HEK293T (cell line): ENCODE measurements around the gene MYL5.

Experiments
- FOXK2 ChIP-seq: fragments of 450-650 bp; IDR thresholded peaks from 2 replicates; pipeline ENCODE4 v1.6.1; 2016; ENCODE audit warnings: mild to moderate bottlenecking
- SUZ12 ChIP-seq: fragments of 450-650 bp; IDR thresholded peaks from 2 replicates; pipeline ENCODE4 v1.6.1; 2016; ENCODE audit warnings: mild to moderate bottlenecking

DNA sequence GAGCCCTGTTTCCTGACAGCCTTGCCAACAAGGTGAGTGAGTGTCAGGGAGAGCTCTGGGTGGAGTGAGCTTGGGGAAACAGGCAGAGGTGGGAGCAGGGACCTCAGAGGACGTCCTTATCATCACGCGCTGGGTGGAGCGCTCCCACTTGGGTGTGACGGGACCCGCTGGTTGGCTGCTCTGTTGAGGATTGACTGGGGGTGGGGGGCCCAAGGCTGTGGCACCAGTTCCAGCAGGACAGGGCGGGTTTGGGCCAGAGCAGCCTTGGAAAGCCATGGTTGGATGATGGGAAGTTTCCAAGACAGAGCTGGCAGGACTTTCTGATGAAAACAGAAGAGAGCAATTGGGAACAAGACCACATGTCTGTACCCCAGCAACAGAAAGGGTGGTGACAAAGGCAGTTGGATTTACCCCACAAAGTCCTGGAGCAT, 28.3 kb downstream of the MYL5 start:
- no peak for TF ChIP-seq SUZ12
- no peak for TF ChIP-seq FOXK2
